T-helper 1 cell treated with Interleukin-12 subunit alpha and Interleukin-12 subunit beta and Interleukin-4 antibody, amounts not matched to agents 30 ng/mL and 1 ng/mL, for 36 hours (primary cell): ENCODE data around the gene FRK. TPM values are rescaled to one million over a fixed set of nuclear protein-coding genes. Genes with fewer than 3 reads are reported as not detected.
"Not testable (repeated sequence)": the region's sequence is repeated elsewhere in the genome, so short reads cannot be mapped to it uniquely, and the experiment has no call there.

Experiments used
- intact Hi-C: fragments of 100-400 bp; cut with micrococcal nuclease; formaldehyde crosslinking; loops from one replicate; pipeline ENCODE4 v1.15.1; 2024
- total RNA-seq: library from RNA; stranded (reverse); gene quantifications from 2 replicates; pipeline ENCODE4 v1.2.3, GENCODE V29; 2022

FRK gene
- total RNA-seq, 1 donor from 2014 or later = 0.02 TPM

DNA sequence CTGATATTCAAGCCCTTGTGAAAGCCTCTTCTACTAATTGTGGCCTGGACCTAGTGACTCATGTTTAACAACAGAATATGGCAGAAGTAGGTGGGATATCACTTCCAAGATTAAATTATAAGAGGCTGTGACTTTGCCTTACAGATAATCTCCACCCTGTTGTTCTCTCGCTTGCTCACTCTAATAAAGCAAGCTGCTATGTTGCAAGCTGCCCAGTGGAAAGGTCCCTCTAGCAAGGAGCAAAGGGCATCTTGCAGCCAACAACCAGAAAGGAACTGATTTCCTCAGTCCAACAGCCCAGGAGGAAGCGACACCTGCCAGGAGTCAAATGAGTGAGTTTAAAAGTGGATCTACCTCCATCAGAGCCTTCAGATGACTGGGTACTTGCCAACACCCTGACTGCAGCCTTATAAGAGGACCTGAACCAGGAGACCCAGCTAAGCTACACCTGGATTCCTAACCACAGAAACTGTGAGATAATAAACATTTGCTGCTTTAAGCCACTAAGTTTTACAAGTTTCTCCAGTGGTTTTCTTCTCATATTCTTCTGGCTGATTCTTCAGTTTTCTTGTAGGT, 112.6 kb downstream of the FRK start:
- intact Hi-C loops = no loop called here

DNA sequence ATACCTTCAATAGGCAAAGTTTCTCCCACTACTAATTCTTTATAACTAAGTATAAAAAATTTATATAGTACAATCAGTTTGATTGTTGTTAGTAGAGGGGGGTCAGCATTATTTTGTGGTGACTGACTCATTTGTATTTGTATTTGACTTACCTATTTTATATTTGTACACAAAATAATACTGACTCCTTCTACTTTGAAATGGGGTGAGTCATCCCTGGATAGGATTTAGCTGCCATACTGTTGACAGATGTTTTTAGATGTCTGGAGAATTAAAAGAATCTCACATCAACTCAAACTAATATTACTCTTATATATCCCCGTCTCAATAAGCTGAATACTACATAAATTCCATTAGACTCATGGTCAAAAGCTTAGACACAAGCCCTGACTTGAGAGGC, 114.9 kb downstream of the FRK start:
- intact Hi-C loops = no loop called here

DNA sequence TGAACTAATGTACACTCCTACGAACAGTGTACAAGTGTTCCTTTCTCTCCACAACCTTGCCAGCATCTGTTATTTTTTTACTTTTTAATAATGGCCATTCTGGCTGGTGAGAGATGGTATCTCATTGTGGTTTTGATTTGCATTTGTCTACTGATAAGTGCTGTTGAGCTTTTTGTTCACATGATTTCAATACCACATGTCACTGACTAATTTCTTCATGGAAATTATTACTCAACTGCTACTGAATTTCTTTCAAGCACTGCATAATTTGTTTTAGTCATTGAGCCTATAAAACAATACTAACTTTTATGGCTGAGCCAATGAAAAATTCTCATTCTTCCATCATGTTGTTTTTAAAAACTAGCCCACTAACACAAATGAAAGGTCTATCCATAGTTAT, 115.4 kb downstream of the FRK start:
- intact Hi-C loops = no loop called here

DNA sequence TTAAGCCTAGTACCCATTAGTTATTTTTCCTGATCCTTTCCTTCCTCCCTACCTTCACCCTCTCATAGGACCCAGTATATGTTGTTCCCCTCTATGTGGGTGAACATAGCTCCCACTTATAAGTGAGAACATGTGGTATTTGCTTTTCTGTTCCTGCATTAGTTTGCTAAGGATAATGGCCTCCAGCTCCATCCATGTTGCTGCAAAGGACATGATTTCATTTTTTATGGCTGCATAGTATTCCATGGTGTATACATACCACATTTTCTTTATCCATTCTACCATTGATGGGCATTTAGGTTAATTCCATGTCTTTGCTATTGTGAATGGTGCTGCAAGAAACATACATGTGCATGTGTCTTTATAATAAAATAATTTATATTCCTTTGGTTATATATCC, 115.9 kb downstream of the FRK start:
- intact Hi-C loops = not testable (repeated sequence)

DNA sequence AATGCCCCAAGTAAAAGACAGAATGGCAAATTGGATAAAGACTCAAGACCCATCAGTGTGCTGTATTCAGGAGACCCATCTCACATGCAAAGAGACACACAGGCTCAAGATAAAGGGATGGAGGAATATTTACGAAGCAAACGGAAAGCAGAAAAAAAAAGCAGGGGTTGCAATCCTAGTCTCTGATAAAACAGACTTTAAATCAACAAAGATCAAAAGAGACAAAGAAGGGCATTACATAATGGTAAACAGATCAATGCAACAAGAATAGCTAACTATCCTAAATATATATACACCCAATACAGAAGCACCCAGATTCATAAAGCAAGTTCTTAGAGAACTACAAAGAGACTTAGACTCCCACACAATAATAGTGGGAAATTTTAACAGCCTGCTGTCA, 123.2 kb downstream of the FRK start:
- intact Hi-C loops = not testable (repeated sequence)

DNA sequence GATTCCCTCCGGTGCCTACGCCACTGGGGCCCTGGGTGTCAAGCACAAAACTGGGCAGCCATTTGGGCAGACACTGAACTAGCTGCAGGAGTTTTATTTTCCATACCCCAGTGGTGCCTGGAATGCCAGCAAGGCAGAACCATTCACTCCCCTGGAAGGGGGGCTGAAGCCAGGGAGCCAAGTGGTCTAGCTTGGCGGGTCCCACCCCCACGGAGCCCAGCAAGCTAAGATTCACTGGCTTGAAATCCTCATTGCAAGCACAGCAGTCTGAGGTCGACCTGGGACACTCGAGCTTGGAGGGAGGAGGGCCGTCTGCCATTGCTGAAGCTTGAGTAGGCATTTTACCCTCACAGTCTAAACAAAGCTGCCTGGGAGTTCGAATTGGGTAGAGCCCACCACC, 125.3 kb downstream of the FRK start:
- intact Hi-C loops = no loop called here

DNA sequence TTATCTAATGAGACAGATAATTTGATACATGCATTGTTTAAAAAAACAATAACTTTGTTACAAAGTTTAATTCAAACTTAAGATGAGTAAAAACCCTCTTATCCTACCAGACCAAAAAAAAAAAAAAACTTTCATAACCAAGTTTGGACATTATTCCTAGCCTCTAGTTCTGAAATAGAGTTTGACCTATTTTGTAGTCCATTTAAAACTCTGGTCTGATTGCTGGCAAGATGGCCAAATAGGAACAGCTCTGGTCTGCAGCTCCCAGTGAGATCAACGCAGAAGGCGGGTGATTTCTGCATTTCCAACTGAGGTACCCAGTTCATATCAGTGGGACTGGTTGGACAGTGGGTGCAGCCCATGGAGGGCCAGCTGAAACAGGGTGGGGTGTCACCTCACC, 125.9 kb downstream of the FRK start:
- intact Hi-C loops = no loop called here

DNA sequence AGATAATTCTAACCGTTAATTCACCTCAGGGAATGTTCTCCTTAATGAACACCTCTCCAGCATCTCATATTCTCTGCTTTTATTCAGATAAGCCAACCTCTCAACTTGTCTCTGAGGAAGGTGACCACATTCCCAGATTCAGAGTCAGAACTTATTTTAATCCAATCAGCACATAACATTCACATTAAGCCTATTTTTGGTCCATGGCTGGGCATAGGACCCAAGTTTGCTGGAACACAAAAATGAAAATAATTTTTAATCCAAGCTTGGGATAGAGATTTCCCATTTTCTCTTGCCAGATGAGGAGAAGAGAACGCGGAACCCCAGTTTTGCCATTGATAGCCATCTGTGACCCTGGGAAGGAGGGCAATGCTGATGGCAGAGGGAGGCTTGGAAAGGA, 126.5 kb downstream of the FRK start:
- intact Hi-C loops = no loop called here

DNA sequence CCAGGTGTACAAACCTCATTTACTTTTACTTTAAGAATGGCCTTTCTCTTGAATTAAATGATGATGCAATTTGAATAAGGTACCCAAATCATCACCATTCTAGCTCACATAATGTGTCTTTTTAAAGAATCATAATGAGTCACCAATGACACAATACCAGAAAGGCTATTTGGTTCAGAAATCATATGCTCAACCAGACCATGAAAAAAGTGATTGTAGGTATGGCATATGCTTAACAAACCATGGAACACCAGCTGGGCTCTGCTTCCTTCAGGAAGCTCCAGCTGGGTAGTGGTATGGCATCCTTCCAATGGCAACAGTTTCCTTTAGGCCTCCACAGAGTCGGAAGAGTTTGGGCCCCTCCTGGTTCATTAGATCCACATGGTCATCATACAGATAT, 128.2 kb downstream of the FRK start:
- intact Hi-C loops = no loop called here

DNA sequence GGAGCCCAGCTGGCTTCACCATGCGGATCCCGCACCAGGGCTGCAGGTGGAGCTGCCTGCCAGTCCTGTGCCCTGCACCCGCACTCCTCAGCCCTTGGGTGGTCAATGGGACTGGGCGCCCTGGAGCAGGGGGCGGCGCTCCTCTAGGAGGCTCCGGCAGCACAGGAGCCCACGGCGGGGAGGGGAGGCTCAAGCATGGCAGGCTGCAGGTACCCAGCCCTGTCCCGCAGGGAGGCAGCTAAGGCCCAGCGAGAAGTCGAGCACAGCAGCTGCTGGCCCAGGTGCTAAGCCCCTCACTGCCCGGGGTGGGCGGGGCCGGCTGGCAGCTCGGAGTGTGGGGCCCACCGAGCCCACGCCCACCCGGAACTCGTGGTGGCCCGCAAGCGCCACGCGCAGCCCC, 132.7 kb downstream of the FRK start:
- intact Hi-C loops = not testable (repeated sequence)

DNA sequence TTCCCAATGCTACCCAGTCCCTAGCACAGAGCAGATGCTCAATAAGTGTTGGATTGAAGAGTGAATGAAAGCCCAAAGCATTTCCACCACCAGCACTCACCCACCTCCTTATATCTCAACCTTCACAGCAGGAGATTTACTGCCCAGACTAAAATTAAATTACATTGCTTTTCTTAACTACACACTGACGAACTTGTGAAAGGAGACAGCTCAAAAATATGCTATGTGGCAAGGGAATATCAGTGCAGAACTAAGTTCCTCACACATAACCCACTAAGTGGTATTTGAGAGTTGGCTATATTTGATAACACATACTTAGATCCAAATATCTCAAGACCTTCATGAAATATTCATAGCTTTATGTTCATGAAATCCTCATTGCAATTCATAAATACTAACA, 137.7 kb downstream of the FRK start:
- intact Hi-C loops = no loop called here

DNA sequence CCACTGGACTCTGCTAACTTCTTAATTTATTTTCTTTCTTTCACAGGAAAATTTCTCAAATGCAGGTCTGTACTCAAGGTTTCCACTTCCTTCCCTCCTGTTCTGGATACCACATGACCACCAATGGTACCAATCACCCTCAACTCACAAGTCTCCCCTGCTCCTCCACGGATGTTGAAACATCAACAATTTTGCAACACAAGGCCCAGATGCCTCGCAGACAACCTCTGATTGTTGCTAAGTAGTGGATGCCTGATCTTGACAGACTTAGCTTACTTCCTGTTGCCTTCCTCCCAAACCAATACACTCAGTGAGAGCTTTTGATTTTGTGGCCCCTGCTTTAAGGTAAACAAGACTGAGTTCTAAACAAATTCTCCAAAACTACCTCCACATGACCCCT, 146.6 kb downstream of the FRK start:
- intact Hi-C loops = no loop called here

DNA sequence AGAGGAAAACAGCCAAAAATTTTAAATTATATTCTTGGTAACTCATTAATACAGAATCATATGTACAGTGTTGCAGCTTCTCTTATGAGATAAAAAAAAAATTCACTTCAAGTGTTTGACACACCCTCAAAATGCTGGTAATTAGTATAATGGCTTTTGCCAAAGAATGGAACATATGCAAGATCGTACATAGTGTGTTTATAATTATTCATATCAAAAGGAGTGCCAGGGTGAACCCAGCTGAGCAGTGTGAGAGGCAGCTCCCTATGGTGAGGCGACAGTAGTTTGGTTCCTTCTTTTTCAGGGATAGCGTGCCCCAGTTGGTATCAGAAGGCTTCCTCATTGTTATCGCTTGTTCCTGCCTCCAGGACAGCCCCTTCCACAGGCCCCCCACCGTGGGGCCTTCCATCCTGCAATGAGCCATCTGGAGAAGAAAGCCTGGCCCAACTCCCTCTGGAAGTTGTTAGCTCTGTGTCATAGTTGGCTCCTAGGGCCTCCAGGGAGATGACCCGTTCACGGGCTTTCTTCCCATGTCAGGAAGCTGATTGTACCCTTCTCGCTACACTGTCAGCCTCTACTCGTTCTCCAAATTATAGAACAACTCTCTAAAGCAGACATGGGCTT, 150.7 kb downstream of the FRK start:
- intact Hi-C loops = no loop called here

DNA sequence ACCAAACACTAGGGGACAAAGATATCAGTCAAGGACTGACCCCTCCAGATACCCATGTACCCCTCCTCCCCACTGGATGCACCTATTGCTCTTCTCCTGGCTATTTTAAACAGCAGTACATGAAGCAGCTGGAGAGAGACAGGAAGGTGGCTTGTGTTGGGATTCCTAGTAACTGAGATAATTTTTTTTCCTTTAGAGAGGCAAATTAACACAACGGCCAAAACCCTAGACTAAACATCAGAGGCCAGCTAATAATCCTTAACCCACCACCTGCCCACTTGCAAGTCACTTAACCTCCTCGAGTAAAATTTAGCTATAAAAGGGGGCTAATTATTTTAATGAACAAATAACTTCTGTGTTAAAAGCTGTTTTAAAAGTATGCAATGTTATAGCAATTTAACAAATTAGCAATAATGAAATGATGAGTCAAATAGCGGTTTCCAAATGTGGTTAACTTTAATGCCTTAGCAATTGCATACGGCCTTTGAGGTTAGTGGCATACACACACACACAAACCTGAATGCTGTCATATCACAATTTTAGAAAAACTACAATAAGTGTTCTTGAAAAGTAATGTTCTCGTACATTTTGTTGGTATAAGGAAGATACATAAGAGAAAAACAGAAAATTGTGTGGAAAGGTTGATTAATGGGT, 151.7 kb downstream of the FRK start:
- intact Hi-C loops = no loop called here

DNA sequence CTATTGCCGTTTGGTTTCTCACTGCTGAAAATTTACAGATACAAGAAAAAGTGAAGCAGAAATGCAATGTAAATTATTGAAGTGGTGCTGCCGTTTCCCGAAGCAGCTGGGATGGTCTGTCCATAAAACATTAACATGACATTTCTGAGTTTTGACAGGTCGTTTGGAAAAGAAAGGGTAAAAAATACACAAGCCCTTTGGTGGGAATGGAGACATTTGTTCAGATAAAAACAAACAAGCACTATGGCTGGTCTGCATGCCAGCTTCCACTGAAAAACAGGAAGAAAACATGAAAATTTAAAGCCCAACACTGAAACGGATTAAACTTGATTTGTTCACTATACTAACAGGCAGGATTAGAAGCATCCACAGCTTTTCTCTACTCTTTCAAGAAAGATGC, 155.2 kb downstream of the FRK start:
- intact Hi-C loops = no loop called here

DNA sequence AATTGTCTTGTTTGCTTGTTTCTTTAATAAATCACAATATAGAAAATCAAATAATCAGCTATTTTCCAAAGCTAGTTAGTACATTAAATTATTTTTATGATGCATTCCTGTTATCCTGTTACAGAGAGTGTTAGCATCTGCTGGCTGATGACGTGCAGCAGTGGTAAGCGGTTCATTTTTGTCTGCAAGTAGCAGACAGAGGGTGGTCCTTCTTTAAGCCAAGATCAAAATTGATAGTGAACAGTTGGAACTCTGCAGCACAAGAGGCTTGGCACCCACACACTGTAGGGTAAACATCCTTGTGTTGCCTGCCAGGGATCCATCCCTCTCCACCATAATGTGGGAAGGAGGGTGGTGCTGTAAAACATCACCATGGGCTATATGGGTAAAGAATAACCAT, 158.3 kb downstream of the FRK start:
- intact Hi-C loops = no loop called here

DNA sequence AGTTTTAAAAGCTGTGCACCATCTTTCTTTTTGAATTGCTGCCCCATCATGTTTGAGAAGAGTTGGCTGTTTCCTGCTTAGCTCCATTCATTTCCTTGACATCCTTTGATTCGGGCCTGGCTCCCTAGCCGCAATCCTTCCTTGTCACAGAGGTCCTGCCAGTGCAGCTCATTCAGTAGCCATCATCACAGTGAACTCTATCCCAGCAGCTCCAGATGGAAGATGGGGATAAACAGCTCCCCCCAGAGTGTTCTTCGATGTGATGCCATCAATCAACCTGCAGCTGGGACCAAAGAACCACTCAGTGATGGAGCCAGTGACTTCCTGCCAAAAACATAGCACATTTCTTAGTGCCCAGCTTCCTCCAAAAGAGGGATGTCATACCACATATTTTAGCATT, 158.8 kb downstream of the FRK start:
- intact Hi-C loops = no loop called here

DNA sequence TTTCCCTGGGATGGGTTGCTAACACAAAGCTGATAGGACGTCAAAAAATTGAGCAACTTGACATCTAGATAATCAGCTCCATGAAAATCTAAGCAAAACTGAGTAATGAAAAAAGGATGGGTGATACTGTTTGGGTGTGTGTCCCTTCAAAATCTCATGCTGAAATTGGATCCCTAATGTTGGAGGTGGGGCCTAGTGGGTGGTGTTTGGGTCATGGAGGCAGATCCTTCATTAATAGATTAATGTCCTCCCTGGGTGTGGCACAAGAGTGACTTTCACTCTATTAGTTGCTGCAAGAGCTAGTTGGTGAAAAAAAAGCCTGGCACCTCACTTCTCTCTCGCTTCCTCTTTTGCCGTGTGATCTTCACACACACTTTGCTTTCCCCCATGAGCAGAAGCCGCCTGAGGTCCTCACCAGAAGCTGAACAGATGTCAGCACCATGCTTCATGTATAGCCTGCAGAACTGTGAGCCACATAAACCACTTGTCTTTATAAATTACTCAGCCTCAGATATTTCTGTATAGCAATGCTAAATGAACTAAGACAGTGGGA, 160.9 kb downstream of the FRK start:
- intact Hi-C loops = no loop called here

DNA sequence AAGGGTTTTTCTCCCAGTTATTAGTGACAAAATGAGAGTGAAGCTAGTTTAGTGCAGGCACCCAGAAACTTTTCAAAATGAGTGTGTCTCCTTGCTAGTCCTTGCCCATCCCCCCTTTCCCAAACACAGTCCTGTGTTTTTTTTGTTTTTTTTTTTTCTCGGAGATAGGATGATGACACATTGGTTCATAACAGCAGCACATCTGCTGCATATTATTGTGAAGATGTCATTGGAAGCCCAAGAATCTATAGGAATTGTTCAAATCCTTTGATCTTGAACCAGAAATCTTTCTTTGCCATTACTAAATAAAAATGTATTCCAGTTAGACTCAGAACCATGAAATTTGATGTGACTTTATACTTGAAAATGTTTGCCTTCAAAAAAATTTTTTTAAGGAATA, 162.4 kb downstream of the FRK start:
- intact Hi-C loops = no loop called here

DNA sequence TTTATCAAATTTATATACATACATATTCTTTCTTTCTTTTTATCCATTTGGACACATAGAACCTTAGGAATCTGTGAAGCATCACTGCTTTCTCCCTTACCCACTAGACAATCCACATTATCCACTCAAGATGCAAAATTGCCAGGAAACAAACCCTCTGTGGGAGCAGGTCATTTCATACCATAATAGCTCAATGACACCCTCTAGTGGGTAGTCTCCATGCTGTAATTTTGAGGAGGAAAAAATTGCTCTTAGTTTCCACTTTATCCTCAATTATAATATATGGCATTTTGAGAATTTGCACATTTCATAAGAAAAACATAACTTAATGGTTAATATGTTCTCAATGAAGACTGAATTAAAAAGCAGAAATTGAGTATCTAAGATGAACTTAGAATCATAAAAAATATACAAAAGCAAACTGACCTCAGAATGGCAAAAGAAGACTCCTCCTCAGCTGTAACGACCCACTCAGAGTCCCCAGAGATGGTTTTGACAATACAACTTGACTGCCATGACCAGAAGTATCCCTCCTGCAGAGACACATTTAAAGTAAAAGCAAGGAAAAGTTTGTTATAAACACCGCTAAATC, 164.1 kb downstream of the FRK start:
- intact Hi-C loops = loop anchor here (1.0 kb wide), 1 partner anchor 1901 kb away; no protein-coding TSS in a partner anchor

DNA sequence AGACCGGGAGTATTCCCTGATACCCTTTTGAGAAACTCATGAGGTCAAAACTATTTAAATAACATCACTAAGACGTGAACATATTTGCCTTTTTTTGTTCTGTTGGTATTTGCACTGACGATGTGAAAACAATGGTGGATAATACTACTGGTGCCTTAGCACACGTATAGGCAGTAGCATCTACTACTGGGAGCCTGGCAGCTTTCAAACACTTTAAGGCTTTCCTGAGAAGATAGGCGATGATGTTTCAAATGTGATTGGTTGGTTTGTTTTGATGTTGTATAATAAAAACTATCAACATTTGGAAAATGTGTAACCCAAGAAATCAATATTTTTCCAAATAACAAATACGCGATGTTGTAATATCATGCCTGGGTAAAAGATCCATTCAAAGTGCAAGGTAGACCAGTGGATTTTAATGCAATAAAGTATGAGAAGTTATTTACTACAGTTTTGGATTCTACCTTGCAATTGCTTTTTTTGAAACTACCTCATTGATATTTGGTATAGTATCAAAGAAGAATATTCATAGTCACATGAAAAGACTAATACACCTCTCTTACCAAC, 166.2 kb downstream of the FRK start:
- intact Hi-C loops = no loop called here

DNA sequence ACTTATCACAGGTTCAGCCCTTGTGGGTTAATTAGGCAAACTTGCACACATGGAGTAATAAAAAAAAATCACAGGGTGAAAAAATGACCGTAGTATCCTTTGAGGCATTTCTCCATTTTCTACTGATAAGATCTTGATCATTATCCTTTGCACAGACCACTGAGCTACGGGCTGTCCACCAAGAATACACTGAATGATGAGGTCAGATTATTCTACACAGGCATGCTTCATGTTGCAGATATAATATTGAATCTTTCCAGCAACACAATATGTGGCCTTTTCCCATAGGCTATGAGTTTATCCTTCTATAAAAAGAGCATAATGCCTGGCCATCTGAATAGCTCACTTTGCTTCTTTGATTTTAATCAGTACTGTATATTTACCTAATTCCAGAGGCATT, 168.9 kb downstream of the FRK start:
- intact Hi-C loops = no loop called here
